ENCODE results near the gene ACTN2.

The ACTN2 gene

DNA sequence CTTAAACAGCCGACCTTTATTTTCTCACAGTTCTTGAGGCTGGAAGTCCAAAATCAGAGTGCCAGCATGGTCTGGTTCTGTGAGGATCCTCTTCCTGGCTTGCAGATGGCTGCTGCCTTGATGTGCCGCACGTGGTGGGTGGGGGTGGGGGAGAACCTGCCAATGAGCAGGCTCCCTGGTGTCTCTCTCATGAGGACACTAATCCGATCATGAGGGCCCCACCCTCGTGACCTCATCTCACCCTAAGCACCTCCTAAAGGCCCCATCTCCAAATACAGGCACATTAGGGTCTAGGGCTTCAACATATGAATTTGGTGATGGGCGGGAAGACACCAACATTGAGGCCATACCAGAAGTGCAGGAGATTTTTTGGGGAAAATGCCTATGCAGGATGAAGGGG is 37.8 kb downstream of the ACTN2 start:
- H3K9me3 ChIP-seq, result no peaks in the 10 kb centered on the region
- TF ChIP-seq CTCF (IDR thresholded peaks at IDR 0.05; ENCODE audit: low read depth, low read length), result no peak
- DNase-seq, result no peak
- no peaks in the 10 kb centered on the region for H3K4me1 ChIP-seq
- H3K27me3 ChIP-seq, result no peaks in the 10 kb centered on the region
- H3K36me3 ChIP-seq, result no peaks in the 10 kb centered on the region
- H3K4me3 ChIP-seq (ENCODE audit: low read depth, low read length), result no peak overlapping the region

- DNase-seq, result no peak
- H3K4me1 ChIP-seq, result no peaks in the 10 kb centered on the region
- H3K4me3 ChIP-seq (ENCODE audit: low read depth, low read length), result no peak overlapping the region
- H3K36me3 ChIP-seq, result no peaks in the 10 kb centered on the region
- H3K9me3 ChIP-seq, result no peaks in the 10 kb centered on the region
- no peaks in the 10 kb centered on the region for H3K27me3 ChIP-seq
- TF ChIP-seq CTCF (IDR thresholded peaks at IDR 0.05; ENCODE audit: low read depth, low read length), result no peak
Observed at GRCh38 chr1:236724506-236724905, 38.2 kb downstream of the ACTN2 start.

DNA sequence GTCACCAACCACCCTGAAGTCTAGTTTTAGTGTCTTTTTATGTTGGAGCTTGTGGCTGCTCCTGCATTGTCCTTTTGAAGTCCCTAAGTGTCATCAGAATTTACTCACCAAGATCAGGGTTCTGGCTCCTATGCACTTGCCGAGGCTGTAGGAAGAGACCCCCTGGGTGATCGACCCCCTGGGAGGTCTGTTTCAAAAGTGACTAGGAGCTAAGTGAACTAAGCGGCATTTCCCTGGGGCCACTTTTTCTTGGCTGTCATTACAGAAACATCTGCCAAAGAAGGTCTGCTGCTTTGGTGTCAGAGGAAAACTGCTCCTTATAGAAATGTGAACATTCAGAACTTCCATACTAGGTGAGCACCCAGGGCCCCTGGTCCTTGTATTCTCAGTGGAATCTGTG is 39.4 kb downstream of the ACTN2 start:
- no peaks in the 10 kb centered on the region for H3K9me3 ChIP-seq
- H3K4me1 ChIP-seq, result no peaks in the 10 kb centered on the region
- no peaks in the 10 kb centered on the region for H3K27me3 ChIP-seq
- no peak for TF ChIP-seq CTCF (IDR thresholded peaks at IDR 0.05; ENCODE audit: low read depth, low read length)
- H3K36me3 ChIP-seq, result no peaks in the 10 kb centered on the region
- no peak for DNase-seq
- no peak overlapping the region for H3K4me3 ChIP-seq (ENCODE audit: low read depth, low read length)

GRCh38 chr1:236727521-236727920 is 41.2 kb downstream of the ACTN2 start:
- DNase-seq, result no peak
- no peaks in the 10 kb centered on the region for H3K4me1 ChIP-seq
- no peak for TF ChIP-seq CTCF (IDR thresholded peaks at IDR 0.05; ENCODE audit: low read depth, low read length)
- no peaks in the 10 kb centered on the region for H3K36me3 ChIP-seq
- H3K27me3 ChIP-seq, result no peaks in the 10 kb centered on the region
- H3K4me3 ChIP-seq (ENCODE audit: low read depth, low read length), result no peak overlapping the region
- H3K9me3 ChIP-seq, result no peaks in the 10 kb centered on the region

- no peak for TF ChIP-seq CTCF (IDR thresholded peaks at IDR 0.05; ENCODE audit: low read depth, low read length)
- Histone ChIP-seq H3K9me3 (no peaks in the 10 kb centered on the region), H3K27me3 (no peaks in the 10 kb centered on the region)
Observed at GRCh38 chr1:236728752-236729151, 42.5 kb downstream of the ACTN2 start.

GRCh38 chr1:236733653-236734052 is 47.4 kb downstream of the ACTN2 start:
- no peak for TF ChIP-seq CTCF (IDR thresholded peaks at IDR 0.05; ENCODE audit: low read depth, low read length)
- Histone ChIP-seq H3K27me3 (no peaks in the 10 kb centered on the region), H3K4me3 (ENCODE audit: low read depth, low read length) (no peak overlapping the region), H3K4me1 (no peaks in the 10 kb centered on the region), H3K36me3 (no peaks in the 10 kb centered on the region), H3K9me3 (no peaks in the 10 kb centered on the region)
- no peak for DNase-seq

More at GRCh38 chr1:236728752-236729151, 42.5 kb downstream of the ACTN2 start:
- Histone ChIP-seq H3K36me3 (no peaks in the 10 kb centered on the region), H3K4me3 (ENCODE audit: low read depth, low read length) (no peak overlapping the region), H3K4me1 (no peaks in the 10 kb centered on the region)
- no peak for DNase-seq
